Adrenal gland (tissue), 5 donors: Measurements from ENCODE around the gene IGFL4.

Experiments used
- CTCF ChIP-seq, 6 experiments: fragments of 450-650 bp in 4 of 6; fragments of 200-600 bp in 2 of 6; sonication (generic) in 1 of 6; IDR thresholded peaks; 1 replicate in 5 of 6; 2 replicates in 1 of 6; pipeline versions ENCODE4 v1.5.1 to v1.8.0; 2016 to 2021; ENCODE audit warnings: antibody characterized with exemption in 6 of 6, mild to moderate bottlenecking in 2 of 6, moderate library complexity in 1 of 6
- POLR2A ChIP-seq, 2 donors: fragments of 450-650 bp; IDR thresholded peaks; one replicate each; pipeline ENCODE4 v1.6.1; 2017; ENCODE audit warnings: antibody characterized with exemption in 2 of 2, mild to moderate bottlenecking in 2 of 2, moderate library complexity in 1 of 2
- donor health status: DM: no; HTN: no; CAD: no.

GRCh38 chr19:45996933-45997332, 43.9 kb downstream of the IGFL4 start:
- no peak for TF ChIP-seq CTCF (IDR thresholded peaks at IDR 0.05)
- TF ChIP-seq POLR2A (IDR thresholded peaks at IDR 0.05) = no peak
